HL-60/S4 treated with retinoic acid at 250 ng/mL for 4 days and 3 days (cell line): ENCODE results near the gene NGDN.
"Not testable (repeated sequence)": the region's sequence is repeated elsewhere in the genome, so short reads cannot be mapped to it uniquely, and the experiment has no call there.

Experiments
- in situ Hi-C: fragments of 300-500 bp; cut with MboI; formaldehyde crosslinking; loops from 2 replicates; pipeline ENCODE4 v1.7.0; 2022; ENCODE audit warnings: low sequenced_read_pairs

NGDN gene, protein sequence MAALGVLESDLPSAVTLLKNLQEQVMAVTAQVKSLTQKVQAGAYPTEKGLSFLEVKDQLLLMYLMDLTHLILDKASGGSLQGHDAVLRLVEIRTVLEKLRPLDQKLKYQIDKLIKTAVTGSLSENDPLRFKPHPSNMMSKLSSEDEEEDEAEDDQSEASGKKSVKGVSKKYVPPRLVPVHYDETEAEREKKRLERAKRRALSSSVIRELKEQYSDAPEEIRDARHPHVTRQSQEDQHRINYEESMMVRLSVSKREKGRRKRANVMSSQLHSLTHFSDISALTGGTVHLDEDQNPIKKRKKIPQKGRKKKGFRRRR

DNA sequence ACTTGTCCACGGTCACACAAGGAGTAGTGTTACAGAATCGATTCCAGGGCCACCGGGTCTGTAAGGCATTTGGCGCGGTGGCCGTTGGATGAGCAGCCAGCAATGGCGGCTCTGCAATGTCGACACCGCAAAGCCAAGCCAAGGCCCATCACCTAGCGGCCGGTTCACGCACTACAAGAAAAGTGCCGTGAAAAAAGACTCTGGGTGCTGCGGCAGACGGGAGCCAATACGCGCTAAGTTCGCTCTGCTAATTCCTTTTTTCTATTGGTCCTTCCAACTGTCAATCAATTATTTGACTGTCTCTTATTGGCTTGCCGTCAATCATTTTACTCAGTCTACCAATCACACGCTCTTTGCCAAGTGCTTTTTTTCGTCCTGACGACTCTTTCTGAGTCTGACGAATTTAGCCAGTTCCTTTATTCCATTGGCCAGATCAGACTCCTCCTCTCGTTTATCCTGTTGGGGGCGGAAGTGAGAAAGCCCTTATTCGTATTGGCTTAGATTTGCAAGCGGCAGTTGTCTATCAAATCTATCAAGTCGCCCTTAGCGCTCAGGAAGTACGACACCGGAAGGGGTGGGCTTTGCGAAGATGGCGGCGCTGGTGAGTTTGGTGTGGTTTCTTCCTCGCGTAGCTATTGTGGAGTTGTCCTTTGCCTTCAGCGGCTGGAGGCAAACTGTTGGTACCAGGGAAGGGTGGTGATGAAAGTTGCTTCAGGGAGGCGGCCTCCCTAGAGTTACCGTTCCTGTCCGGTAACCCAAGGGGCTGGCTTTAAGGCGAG lies at the start of gene NGDN:
NGDN (plus strand) TSS at position 577 of the 779 bp plus-strand sequence; CDS start at position 590, 13 bp downstream.
- in situ Hi-C loops, result no loop called here

GRCh38 chr14:23421594-23421993 lies 47.9 kb upstream of the NGDN start:
- in situ Hi-C loops, result no loop called here

DNA sequence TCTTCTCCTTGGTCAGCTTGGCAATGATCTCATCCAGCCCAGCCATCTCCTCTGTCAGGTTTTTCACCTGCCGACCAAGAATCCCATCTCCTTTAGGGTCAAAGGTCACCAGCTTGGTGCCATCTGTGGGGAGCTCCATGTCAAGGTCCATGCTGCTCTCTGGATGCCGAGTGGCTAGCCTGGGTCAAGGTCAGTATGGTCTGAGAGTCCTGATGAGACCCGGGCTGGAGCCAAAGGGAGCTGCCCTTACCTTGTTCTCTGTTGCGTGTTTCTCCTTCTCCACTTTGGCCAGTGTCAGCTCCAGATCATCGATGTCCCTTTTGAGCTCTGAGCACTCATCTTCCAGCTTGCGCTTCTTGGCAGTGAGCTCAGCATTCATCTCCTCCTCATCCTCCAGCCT lies 45.8 kb upstream of the NGDN start:
- in situ Hi-C loops, result no loop called here

- in situ Hi-C loops, result no loop called here
Measured at GRCh38 chr14:23425169-23425568, 44.3 kb upstream of the NGDN start.

- in situ Hi-C loops, result not testable (repeated sequence)
Measured at GRCh38 chr14:23425798-23426197, 43.7 kb upstream of the NGDN start.

GRCh38 chr14:23428686-23429495 lies 40.6 kb upstream of the NGDN start:
- in situ Hi-C loops, result no loop called here

GRCh38 chr14:23430016-23430722 lies 39.3 kb upstream of the NGDN start:
- in situ Hi-C loops, result no loop called here

GRCh38 chr14:23430723-23431085 lies 38.8 kb upstream of the NGDN start:
- in situ Hi-C loops, result no loop called here

- in situ Hi-C loops, result no loop called here
Measured at GRCh38 chr14:23431486-23431885, 38.0 kb upstream of the NGDN start.

GRCh38 chr14:23432102-23432925 lies 37.2 kb upstream of the NGDN start:
- in situ Hi-C loops, result no loop called here

DNA sequence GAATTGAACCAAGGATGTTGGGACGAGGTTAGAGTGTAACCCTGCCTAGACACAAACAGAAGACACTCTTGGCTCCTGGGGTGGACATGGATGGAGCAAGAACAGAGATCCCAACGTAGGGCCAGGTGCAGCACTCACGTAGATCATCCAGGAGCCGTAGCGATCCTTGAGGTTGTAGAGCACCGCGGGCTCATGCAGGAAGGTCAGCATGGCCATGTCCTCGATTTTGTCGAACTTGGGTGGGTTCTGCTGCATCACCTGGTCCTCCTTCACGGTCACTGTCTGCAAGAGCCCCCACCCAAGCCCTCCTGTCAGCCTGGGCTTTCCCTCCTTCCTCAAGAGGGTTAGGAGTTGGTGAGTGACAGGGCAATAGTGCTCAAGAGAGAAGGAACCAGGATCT lies 36.6 kb upstream of the NGDN start:
- in situ Hi-C loops, result no loop called here

DNA sequence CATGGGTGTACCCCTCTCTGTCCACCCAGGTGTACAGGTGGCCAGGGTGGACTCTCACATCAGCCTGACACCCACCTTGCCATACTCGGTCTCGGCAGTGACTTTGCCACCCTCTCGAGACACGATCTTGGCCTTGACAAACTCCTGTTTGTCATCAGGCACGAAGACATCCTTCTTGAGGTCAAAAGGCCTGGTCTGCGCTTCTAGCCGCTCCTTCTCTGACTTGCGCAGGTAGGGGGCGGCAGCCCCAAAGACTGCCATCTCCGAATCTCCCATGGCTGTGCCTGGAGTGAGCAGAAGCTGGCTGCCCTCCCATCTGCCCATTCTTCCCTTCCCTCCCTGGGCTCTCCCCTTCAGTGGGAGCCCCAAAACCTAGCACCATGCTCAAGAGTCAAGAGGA lies 36.0 kb upstream of the NGDN start:
- in situ Hi-C loops, result no loop called here

DNA sequence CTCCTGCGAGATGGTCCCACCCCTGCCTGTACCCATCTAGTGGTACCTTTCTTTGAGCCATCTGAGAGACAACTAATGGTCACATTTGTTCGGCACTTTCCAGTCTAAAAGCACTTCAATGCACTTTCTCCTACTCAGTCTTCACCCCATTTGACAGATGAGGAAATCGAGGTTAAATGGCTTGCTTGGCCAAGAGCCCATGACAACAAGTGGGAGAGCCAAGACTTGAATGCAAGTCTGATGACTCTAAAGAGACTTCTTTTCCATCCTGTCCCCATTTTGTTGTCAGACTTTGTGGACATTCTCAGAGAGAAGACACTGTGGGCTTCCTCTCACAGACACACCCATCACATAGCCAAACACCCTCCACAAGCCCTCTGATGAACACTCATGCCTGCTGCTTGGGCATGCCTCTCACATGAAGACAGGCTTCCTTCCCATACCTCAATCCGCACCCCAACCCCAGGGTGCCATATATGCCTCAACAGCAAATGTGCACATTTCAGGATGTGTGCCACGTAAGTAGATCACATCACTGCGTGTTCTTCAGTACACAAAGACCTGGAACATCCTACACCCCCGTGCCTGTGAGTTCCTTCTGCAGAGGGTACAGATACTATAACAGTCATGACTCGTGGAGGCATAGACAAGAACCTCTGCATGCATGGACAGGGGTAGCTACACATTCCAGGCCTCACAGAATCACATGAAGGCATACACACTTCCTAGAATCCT lies 34.8 kb upstream of the NGDN start:
- in situ Hi-C loops, result no loop called here

DNA sequence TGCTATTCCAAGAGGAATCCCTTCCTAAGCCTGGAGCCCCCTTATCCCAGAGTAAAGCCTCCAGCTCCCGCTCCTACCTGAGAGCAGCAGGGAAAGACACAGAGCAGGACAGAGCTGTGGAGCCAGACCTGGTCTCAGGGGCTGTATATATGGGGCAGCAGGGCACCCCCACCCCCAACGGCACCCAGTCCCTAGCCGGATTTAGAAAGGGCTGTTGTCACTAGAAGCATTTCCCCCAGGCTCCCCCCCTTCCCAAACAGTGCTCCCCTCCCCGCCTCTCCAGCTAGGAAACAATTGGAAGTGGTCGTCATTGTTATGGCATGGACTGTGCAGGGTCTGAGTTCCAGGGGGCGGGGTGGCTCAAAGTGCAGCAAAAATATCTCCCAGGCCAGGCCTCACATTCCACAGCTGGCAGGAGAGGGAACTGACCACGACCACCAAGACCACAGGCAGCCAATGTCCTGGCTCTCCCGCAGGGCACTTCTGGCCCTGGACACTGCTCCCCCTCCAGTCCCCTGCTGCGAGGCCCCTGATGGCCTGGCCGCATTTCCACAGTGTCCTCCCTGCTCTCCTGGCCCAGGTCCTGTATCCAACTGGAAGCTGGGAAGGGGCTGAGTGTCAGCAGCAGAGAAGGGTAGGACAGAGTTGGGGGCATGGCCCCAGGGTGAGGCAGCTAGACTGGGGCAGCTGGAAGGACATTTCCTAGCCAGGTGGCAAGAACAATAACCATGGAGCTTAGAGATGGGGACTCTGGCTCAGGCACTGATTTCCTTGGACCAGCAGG lies 33.8 kb upstream of the NGDN start, which contains the start of gene MYH7:
MYH7 (minus strand) TSS at position 118 of the 784 bp plus-strand sequence. CDS start 1,928 bp downstream, outside the sequence.
- in situ Hi-C loops, result no loop called here

DNA sequence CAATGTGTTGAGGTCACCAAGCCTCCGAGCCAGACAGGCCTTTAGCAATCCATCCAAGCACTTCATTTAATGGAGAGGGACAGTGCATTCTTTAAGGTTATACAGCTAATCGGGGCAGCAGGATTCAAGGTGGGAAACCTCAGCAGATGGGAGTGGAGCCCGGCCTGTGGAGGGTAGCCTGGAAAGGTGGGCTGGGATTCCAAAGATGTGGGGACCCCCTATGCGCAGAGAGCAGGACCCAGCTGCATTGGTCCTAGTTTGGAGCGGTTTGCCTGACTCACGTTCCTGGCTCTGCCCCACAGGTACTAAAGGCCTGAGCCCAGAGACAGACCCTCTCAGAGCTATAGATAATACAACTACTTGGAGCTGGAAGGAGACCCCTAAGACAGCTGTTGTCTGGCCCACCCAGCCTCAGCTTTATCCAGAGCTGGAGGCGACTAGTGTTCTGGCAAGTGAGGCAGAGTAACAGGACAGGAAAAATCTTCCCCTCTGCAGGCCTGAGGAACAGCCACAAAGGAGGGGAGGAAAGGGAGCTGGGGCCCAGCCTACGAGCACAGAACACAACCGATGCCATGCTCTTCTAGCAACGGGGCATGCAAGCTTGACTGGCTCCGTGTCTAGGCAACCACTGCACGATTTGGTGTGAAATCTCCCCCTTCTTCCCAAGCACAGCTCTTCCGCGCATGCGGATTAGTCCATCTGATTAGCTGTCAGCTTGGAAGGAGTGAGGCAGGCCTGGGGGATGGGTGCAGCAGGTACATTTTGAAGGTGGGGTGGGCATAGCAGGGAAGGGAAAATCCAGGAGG lies 33.0 kb upstream of the NGDN start:
- in situ Hi-C loops, result no loop called here

- in situ Hi-C loops, result no loop called here
Measured at GRCh38 chr14:23437133-23438100, 32.1 kb upstream of the NGDN start.
